Loucy (cell line): Measurements from ENCODE around the gene MYOF.

Source experiments
- H2AFZ ChIP-seq: fragments of 200-600 bp; sonication (generic); 2 replicates; pipeline ENCODE4 v1.6.0; 2016; ENCODE audit warnings: antibody characterized with exemption, mild to moderate bottlenecking, low read length, moderate library complexity
- H3F3A ChIP-seq: fragments of 200-600 bp; 2 replicates; pipeline ENCODE4 v1.6.0; 2016; ENCODE audit warnings: antibody characterized with exemption, low read depth, mild to moderate bottlenecking
- H3K27me3 ChIP-seq: fragments of 200-600 bp; sonication (generic); 2 replicates; pipeline ENCODE4 v1.6.1; 2014; ENCODE audit warnings: low read length, mild to moderate bottlenecking; ENCODE audit not compliant: insufficient read depth, poor library complexity, severe bottlenecking
- H3K36me3 ChIP-seq: fragments of 200-600 bp; sonication (generic); 2 replicates; pipeline ENCODE4 v1.6.1; 2016; ENCODE audit warnings: low read length; ENCODE audit not compliant: insufficient read depth
- H3K4me1 ChIP-seq: fragments of 200-600 bp; sonication (generic); 2 replicates; pipeline ENCODE4 v1.5.1; 2014; ENCODE audit warnings: low read length, mild to moderate bottlenecking; ENCODE audit not compliant: insufficient read depth, poor library complexity, severe bottlenecking
- H3K4me2 ChIP-seq: fragments of 200-600 bp; sonication (generic); 2 replicates; pipeline ENCODE4 v1.6.0; 2014; ENCODE audit warnings: antibody characterized with exemption, low read length, low read depth, mild to moderate bottlenecking; ENCODE audit not compliant: poor library complexity, severe bottlenecking
- H3K4me3 ChIP-seq: fragments of 200-600 bp; sonication (generic); 2 replicates; pipeline ENCODE4 v1.5.1; 2014; ENCODE audit warnings: low read length, mild to moderate bottlenecking, mixed read lengths; ENCODE audit not compliant: poor library complexity, severe bottlenecking
- H3K79me2 ChIP-seq: fragments of 200-600 bp; sonication (generic); 2 replicates; pipeline ENCODE4 v1.6.1; 2014; ENCODE audit warnings: low read length; ENCODE audit not compliant: insufficient read depth
- H3K9ac ChIP-seq: fragments of 200-600 bp; sonication (generic); 2 replicates; pipeline ENCODE4 v1.6.0; 2014; ENCODE audit warnings: mild to moderate bottlenecking, low read depth, low read length, moderate library complexity; ENCODE audit not compliant: poor library complexity, severe bottlenecking
- H3K9me2 ChIP-seq: fragments of 200-600 bp; sonication (generic); replicated peaks from 2 replicates; pipeline ENCODE4 v1.6.1; 2016; ENCODE audit warnings: low read depth, low read length, mixed read lengths
- H3K9me3 ChIP-seq: fragments of 200-600 bp; sonication (generic); 2 replicates; pipeline ENCODE4 v1.6.1; 2014; ENCODE audit warnings: mild to moderate bottlenecking, antibody characterized with exemption, low read length, low read depth; ENCODE audit not compliant: insufficient read depth
- H4K20me1 ChIP-seq: fragments of 200-600 bp; sonication (generic); 2 replicates; pipeline ENCODE4 v1.6.0; 2014; ENCODE audit warnings: antibody characterized with exemption, low read length, mild to moderate bottlenecking; ENCODE audit not compliant: insufficient read depth, poor library complexity, severe bottlenecking
- EZH2phosphoT487 ChIP-seq: fragments of 200-600 bp; IDR thresholded peaks from 2 replicates; pipeline ENCODE4 v1.6.1; 2018; ENCODE audit warnings: antibody characterized with exemption, mild to moderate bottlenecking, moderate library complexity, borderline replicate concordance
- TF ChIP-seq, protein P1 (sequence below): fragments of 200-600 bp; sonication (generic); conservative IDR thresholded peaks from 2 replicates; pipeline ENCODE4 v1.5.1; 2014; ENCODE audit warnings: mild to moderate bottlenecking, antibody characterized with exemption, low read length

Gene MYOF

GRCh38 chr10:93416824-93417223 is 65.3 kb downstream of the MYOF start:
- Histone ChIP-seq H3K4me2 (no peak overlapping the region), H3F3A (no peaks in the 10 kb centered on the region; the same call in 1 of the 2 replicates), H3K79me2 (no peaks in the 10 kb centered on the region), H3K27me3 (no peaks in the 10 kb centered on the region), H3K36me3 (no peaks in the 10 kb centered on the region), H3K9me2 (no peaks in the 10 kb centered on the region), H3K4me3 (no peak overlapping the region), H3K4me1 (peaks cover 22% of the 10 kb centered on the region), H2AFZ (no peak overlapping the region), H4K20me1 (no peaks in the 10 kb centered on the region), H3K9ac (no peak overlapping the region), H3K9me3 (no peaks in the 10 kb centered on the region)
- TF ChIP-seq EZH2phosphoT487, result no peak
- TF ChIP-seq, protein P1, sequence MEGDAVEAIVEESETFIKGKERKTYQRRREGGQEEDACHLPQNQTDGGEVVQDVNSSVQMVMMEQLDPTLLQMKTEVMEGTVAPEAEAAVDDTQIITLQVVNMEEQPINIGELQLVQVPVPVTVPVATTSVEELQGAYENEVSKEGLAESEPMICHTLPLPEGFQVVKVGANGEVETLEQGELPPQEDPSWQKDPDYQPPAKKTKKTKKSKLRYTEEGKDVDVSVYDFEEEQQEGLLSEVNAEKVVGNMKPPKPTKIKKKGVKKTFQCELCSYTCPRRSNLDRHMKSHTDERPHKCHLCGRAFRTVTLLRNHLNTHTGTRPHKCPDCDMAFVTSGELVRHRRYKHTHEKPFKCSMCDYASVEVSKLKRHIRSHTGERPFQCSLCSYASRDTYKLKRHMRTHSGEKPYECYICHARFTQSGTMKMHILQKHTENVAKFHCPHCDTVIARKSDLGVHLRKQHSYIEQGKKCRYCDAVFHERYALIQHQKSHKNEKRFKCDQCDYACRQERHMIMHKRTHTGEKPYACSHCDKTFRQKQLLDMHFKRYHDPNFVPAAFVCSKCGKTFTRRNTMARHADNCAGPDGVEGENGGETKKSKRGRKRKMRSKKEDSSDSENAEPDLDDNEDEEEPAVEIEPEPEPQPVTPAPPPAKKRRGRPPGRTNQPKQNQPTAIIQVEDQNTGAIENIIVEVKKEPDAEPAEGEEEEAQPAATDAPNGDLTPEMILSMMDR, result no peak

- no peaks in the 10 kb centered on the region for H3K79me2 ChIP-seq
- no peaks in the 10 kb centered on the region; the same call in 1 of the 2 replicates for H3F3A ChIP-seq
- H2AFZ ChIP-seq, result no peak overlapping the region
- TF ChIP-seq, protein P1, result peak; percentile 65
- no peak for TF ChIP-seq EZH2phosphoT487
- H3K4me2 ChIP-seq, result no peak overlapping the region
- H3K36me3 ChIP-seq, result no peaks in the 10 kb centered on the region
- no peaks in the 10 kb centered on the region for H3K9me2 ChIP-seq
- H3K4me3 ChIP-seq, result no peak overlapping the region
- no peaks in the 10 kb centered on the region for H4K20me1 ChIP-seq
- no peaks in the 10 kb centered on the region for H3K27me3 ChIP-seq
- H3K4me1 ChIP-seq, result peaks cover 22% of the 10 kb centered on the region
- H3K9ac ChIP-seq, result no peak overlapping the region
- H3K9me3 ChIP-seq, result no peaks in the 10 kb centered on the region
Observed at GRCh38 chr10:93415693-93416092, 66.4 kb downstream of the MYOF start.

GRCh38 chr10:93413252-93413689 is 68.9 kb downstream of the MYOF start:
- Histone ChIP-seq H3K4me3 (peak overlapping the region; percentile 49), H3K36me3 (no peaks in the 10 kb centered on the region), H4K20me1 (no peaks in the 10 kb centered on the region), H3K9me2 (no peaks in the 10 kb centered on the region), H3K4me1 (peaks cover 22% of the 10 kb centered on the region), H3F3A (no peaks in the 10 kb centered on the region; the same call in 1 of the 2 replicates), H2AFZ (peak overlapping the region; percentile 80), H3K9ac (peak overlapping the region; percentile 34), H3K79me2 (no peaks in the 10 kb centered on the region), H3K27me3 (no peaks in the 10 kb centered on the region), H3K9me3 (no peaks in the 10 kb centered on the region), H3K4me2 (peak overlapping the region; percentile 65)
- no peak for TF ChIP-seq EZH2phosphoT487
- TF ChIP-seq, protein P1, result no peak
